Nephron progenitor cell (in vitro differentiated cells): ENCODE results near the gene DDI1.
A peak's percentile ranks its signal among the peaks of the same experiment; 100 is the strongest.

Experiments used
- DNase-seq: peaks from one replicate; pipeline ENCODE4 v3.0.0; 2021
- H3K27ac Mint-ChIP-seq: 2 replicates; pipeline ENCODE4 v1.8.0; 2021; ENCODE audit warnings: mild to moderate bottlenecking, moderate library complexity, mixed read lengths
- H3K27me3 Mint-ChIP-seq: 2 replicates; pipeline ENCODE4 v1.8.0; 2021; ENCODE audit warnings: mild to moderate bottlenecking, low read depth, mixed read lengths; ENCODE audit not compliant: poor library complexity
- H3K36me3 Mint-ChIP-seq: 2 replicates; pipeline ENCODE4 v1.8.0; 2021; ENCODE audit warnings: low read depth, mixed read lengths
- H3K4me1 Mint-ChIP-seq: 2 replicates; pipeline ENCODE4 v1.8.0; 2021; ENCODE audit warnings: mixed read lengths
- H3K4me3 Mint-ChIP-seq: 2 replicates; pipeline ENCODE4 v1.8.0; 2021; ENCODE audit warnings: mild to moderate bottlenecking, moderate library complexity, mixed read lengths
- H3K9me3 Mint-ChIP-seq: 2 replicates; pipeline ENCODE4 v1.8.0; 2021; ENCODE audit warnings: mild to moderate bottlenecking, moderate library complexity, mixed read lengths
- TF ChIP-seq, protein P1 (sequence below): fragments of 200-600 bp; sonication (generic); IDR thresholded peaks from 2 replicates; pipeline ENCODE4 v1.5.0; 2021; ENCODE audit warnings: antibody characterized with exemption

DDI1 gene

GRCh38 chr11:104005234-104005855 is 31.1 kb upstream of the DDI1 start:
- Mint-ChIP-seq H3K27me3 (no peaks in the 10 kb centered on the region), H3K9me3 (no peaks in the 10 kb centered on the region), H3K36me3 (no peaks in the 10 kb centered on the region), H3K4me1 (peaks cover 7% of the 10 kb centered on the region), H3K27ac (no peak overlapping the region), H3K4me3 (no peak overlapping the region)
- no peak for DNase-seq
- TF ChIP-seq, protein P1, sequence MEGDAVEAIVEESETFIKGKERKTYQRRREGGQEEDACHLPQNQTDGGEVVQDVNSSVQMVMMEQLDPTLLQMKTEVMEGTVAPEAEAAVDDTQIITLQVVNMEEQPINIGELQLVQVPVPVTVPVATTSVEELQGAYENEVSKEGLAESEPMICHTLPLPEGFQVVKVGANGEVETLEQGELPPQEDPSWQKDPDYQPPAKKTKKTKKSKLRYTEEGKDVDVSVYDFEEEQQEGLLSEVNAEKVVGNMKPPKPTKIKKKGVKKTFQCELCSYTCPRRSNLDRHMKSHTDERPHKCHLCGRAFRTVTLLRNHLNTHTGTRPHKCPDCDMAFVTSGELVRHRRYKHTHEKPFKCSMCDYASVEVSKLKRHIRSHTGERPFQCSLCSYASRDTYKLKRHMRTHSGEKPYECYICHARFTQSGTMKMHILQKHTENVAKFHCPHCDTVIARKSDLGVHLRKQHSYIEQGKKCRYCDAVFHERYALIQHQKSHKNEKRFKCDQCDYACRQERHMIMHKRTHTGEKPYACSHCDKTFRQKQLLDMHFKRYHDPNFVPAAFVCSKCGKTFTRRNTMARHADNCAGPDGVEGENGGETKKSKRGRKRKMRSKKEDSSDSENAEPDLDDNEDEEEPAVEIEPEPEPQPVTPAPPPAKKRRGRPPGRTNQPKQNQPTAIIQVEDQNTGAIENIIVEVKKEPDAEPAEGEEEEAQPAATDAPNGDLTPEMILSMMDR: no peak

GRCh38 chr11:104009744-104010143 is 26.7 kb upstream of the DDI1 start:
- Mint-ChIP-seq H3K9me3 (no peaks in the 10 kb centered on the region), H3K27ac (peak overlapping the region; percentile 6), H3K27me3 (no peaks in the 10 kb centered on the region), H3K4me3 (no peak overlapping the region), H3K36me3 (no peaks in the 10 kb centered on the region), H3K4me1 (peaks cover 7% of the 10 kb centered on the region)
- no peak for DNase-seq
- TF ChIP-seq, protein P1: no peak

- TF ChIP-seq, protein P1: no peak
- Mint-ChIP-seq H3K27me3 (no peaks in the 10 kb centered on the region), H3K36me3 (no peaks in the 10 kb centered on the region), H3K9me3 (no peaks in the 10 kb centered on the region), H3K4me1 (peaks cover 7% of the 10 kb centered on the region), H3K4me3 (no peak overlapping the region), H3K27ac (no peak overlapping the region)
- no peak for DNase-seq
Measured at GRCh38 chr11:104011044-104011443, 25.4 kb upstream of the DDI1 start.

DNA sequence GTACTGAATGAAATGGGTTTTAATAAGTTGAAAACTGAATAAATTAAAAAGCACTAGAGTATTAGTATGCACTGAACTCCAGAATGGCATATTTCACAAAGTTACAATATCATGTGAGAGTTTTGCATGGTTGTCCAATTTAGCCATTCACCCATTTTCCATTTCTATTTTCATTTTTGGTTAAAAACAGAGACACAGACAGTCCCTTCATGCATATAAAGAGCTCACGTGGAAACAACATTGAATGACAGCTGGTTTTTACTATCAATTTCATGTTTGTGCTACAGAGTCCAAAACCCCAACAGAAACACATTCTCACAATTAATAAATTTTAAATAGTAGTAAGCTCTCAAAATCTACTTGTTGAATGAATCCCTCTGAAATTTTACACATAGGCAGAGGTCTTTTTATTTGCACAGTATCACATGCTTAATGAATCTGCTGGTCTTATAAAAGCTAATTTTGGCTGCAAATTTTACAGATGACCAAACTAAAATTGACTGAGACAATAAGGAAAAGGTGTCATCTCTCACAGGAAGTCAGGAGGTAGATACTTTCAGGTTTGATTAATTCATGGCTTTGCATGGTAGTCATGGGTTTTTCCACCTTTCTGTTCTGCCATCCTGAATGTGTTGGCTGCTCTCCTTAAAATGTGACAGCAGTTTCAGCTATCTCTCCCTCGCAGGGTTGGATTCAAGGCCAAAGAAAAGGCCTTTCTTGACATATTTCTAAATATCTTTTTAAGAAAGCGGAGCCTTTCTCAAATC is 20.6 kb upstream of the DDI1 start:
- Mint-ChIP-seq H3K27me3 (no peaks in the 10 kb centered on the region), H3K27ac (peak overlapping the region; percentile 50), H3K36me3 (no peaks in the 10 kb centered on the region), H3K4me1 (no peaks in the 10 kb centered on the region), H3K9me3 (no peaks in the 10 kb centered on the region), H3K4me3 (no peak overlapping the region)
- no peak for DNase-seq
- TF ChIP-seq, protein P1: no peak

GRCh38 chr11:104024572-104024971 is 11.9 kb upstream of the DDI1 start:
- Mint-ChIP-seq H3K36me3 (no peaks in the 10 kb centered on the region), H3K4me3 (no peak overlapping the region), H3K4me1 (no peaks in the 10 kb centered on the region), H3K27ac (no peak overlapping the region), H3K9me3 (no peaks in the 10 kb centered on the region), H3K27me3 (peaks cover 3% of the 10 kb centered on the region)
- no peak for DNase-seq
- TF ChIP-seq, protein P1: no peak
